GM21717 (cell line): ENCODE results near the gene ACKR2.

ENCODE experiments used
- ATAC-seq: cut with Tn5 transposase; IDR thresholded peaks from one replicate; pipeline ENCODE4 v1.9.1; 2021; ENCODE audit warnings: mild to moderate bottlenecking, moderate library complexity; ENCODE audit not compliant: unreplicated experiment

Gene ACKR2

GRCh38 chr3:42809202-42809601, at the start of gene ACKR2:
Gene ACKR2 (plus strand): TSS chr3:42809445. CDS start chr3:42864503, 55,058 bp downstream.
- ATAC-seq, result no peak

- ATAC-seq, result no peak
These were observed 47.1 kb upstream of the ACKR2 start for GRCh38 chr3:42762046-42762724.

- ATAC-seq, result no peak
These were observed 46.2 kb upstream of the ACKR2 start for GRCh38 chr3:42763021-42763420.

- ATAC-seq, result no peak
These were observed 45.1 kb upstream of the ACKR2 start for GRCh38 chr3:42764115-42764514.

GRCh38 chr3:42764561-42765295, 44.5 kb upstream of the ACKR2 start:
- no peak for ATAC-seq

GRCh38 chr3:42769477-42770131, 39.6 kb upstream of the ACKR2 start:
- ATAC-seq, result no peak

GRCh38 chr3:42771271-42771670, 38.0 kb upstream of the ACKR2 start:
- ATAC-seq, result no peak

- peak; percentile 98 for ATAC-seq
These were observed 36.4 kb upstream of the ACKR2 start, which contains the start of gene CCDC13 for GRCh38 chr3:42772670-42773408. Gene CCDC13 (minus strand): TSS chr3:42773253. CDS start chr3:42758345, 14,908 bp downstream.

- peak; percentile 13 for ATAC-seq
These were observed 35.9 kb upstream of the ACKR2 start for GRCh38 chr3:42773409-42773751.

GRCh38 chr3:42778644-42779043, 30.6 kb upstream of the ACKR2 start:
- ATAC-seq, result no peak

- ATAC-seq, result no peak
These were observed 28.8 kb upstream of the ACKR2 start for GRCh38 chr3:42780398-42780797.

- ATAC-seq, result no peak
These were observed 28.1 kb upstream of the ACKR2 start for GRCh38 chr3:42780892-42781700.

- ATAC-seq, result no peak
These were observed 23.0 kb upstream of the ACKR2 start for GRCh38 chr3:42786212-42786611.

GRCh38 chr3:42786631-42787030, 22.6 kb upstream of the ACKR2 start:
- no peak for ATAC-seq

- ATAC-seq, result no peak
These were observed 18.5 kb upstream of the ACKR2 start for GRCh38 chr3:42790714-42791229.

GRCh38 chr3:42795621-42796181, 13.5 kb upstream of the ACKR2 start:
- no peak for ATAC-seq

- no peak for ATAC-seq
These were observed 12.8 kb upstream of the ACKR2 start for GRCh38 chr3:42796332-42796885.

- no peak for ATAC-seq
These were observed 9.9 kb upstream of the ACKR2 start for GRCh38 chr3:42799376-42799775.

- no peak for ATAC-seq
These were observed 9.0 kb upstream of the ACKR2 start for GRCh38 chr3:42800251-42800650.
